Measurements from ENCODE around the gene INHA. TPM values are rescaled to one million over a fixed set of nuclear protein-coding genes. Genes with fewer than 3 reads are reported as not detected.
A peak's percentile ranks its signal among the peaks of the same experiment; 100 is the strongest.

INHA gene
- total RNA-seq, 4 donors from 2014 or later: 0.34 to 3.5 (median 1.5) TPM; not detected in 1

DNA sequence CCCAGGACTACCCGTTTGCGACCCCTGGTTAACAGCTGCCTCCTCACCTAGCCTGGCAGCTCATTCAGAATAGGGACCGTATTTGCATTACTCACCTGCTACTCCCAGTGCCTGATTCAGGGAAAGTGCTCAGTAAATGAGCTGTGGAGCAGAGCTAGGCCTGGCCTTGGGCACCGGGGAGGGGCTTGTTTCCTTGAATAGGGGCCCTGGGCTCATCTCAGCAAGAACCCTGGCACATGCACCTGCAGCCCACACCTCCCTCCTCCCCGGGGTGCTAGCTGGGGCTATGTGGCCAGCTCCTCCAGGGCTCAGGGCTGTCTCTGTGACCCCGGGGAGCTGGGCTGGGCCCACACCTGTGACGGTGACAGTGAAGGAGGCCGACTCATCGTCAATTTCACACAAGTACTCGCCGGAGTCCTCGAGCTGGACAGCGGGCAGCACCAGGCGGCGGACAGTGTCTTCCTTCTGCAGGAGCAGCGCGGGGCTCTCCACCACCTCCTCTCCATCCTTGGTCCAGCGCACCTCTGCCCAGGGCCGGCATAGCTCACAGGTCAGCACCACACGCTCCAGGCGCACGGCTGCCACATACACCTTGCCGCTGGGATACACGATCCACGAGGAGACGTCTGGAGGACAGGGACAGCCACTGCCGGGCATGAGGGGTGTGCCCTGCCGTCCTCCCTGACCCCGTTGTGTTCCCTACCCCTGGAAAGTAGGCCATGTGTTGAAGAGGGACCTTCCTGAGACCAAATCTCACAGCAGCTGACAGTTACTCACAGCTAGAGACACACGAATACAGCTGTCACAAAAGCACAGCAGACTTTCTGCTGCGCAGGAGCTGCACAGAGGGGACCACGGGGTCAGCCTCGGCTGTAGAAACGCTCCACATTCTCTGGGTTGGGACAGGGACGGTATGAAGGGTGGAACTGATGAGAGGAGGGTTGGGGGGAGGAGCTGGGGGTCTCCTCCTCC, 9.8 kb upstream of the INHA start:
- TF ChIP-seq POLR2AphosphoS5 (IDR thresholded peaks at IDR 0.05): no peak
- TF ChIP-seq, protein P1, sequence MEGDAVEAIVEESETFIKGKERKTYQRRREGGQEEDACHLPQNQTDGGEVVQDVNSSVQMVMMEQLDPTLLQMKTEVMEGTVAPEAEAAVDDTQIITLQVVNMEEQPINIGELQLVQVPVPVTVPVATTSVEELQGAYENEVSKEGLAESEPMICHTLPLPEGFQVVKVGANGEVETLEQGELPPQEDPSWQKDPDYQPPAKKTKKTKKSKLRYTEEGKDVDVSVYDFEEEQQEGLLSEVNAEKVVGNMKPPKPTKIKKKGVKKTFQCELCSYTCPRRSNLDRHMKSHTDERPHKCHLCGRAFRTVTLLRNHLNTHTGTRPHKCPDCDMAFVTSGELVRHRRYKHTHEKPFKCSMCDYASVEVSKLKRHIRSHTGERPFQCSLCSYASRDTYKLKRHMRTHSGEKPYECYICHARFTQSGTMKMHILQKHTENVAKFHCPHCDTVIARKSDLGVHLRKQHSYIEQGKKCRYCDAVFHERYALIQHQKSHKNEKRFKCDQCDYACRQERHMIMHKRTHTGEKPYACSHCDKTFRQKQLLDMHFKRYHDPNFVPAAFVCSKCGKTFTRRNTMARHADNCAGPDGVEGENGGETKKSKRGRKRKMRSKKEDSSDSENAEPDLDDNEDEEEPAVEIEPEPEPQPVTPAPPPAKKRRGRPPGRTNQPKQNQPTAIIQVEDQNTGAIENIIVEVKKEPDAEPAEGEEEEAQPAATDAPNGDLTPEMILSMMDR (IDR thresholded peaks at IDR 0.05): no peak
- no peak for TF ChIP-seq POLR2A (IDR thresholded peaks at IDR 0.05)
- TF ChIP-seq EP300 (IDR thresholded peaks at IDR 0.05): no peak
- no peak overlapping the region for H3K4me3 ChIP-seq
- H3K9me3 ChIP-seq: no peaks in the 10 kb centered on the region
- WGBS: 74% methylated on average over 25 of the region's 35 CpGs
- H3K27me3 ChIP-seq: no peaks in the 10 kb centered on the region
- peaks cover 22% of the 10 kb centered on the region for H3K36me3 ChIP-seq
- H3K4me1 ChIP-seq: no peaks in the 10 kb centered on the region
- DNase-seq (ENCODE audit: low spot score in 2 of 2): peak in 1 of 2 donors; percentile 57
- H3K27ac ChIP-seq: no peak overlapping the region

- WGBS: 90% methylated on average over 20 of the region's 20 CpGs
- peaks cover 29% of the 10 kb centered on the region for H3K36me3 ChIP-seq
- no peaks in the 10 kb centered on the region for H3K27me3 ChIP-seq
- H3K4me3 ChIP-seq: no peak overlapping the region
- H3K27ac ChIP-seq: no peak overlapping the region
- DNase-seq (ENCODE audit: low spot score in 2 of 2): peak in 1 of 2 donors; percentile 60
- no peaks in the 10 kb centered on the region for H3K4me1 ChIP-seq
- H3K9me3 ChIP-seq: no peaks in the 10 kb centered on the region
- no peak for TF ChIP-seq POLR2AphosphoS5 (IDR thresholded peaks at IDR 0.05)
- TF ChIP-seq, protein P1 (IDR thresholded peaks at IDR 0.05): no peak
- TF ChIP-seq POLR2A (IDR thresholded peaks at IDR 0.05): no peak
- no peak for TF ChIP-seq EP300 (IDR thresholded peaks at IDR 0.05)
These were observed 8.7 kb upstream of the INHA start for GRCh38 chr2:219563271-219563928.

DNA sequence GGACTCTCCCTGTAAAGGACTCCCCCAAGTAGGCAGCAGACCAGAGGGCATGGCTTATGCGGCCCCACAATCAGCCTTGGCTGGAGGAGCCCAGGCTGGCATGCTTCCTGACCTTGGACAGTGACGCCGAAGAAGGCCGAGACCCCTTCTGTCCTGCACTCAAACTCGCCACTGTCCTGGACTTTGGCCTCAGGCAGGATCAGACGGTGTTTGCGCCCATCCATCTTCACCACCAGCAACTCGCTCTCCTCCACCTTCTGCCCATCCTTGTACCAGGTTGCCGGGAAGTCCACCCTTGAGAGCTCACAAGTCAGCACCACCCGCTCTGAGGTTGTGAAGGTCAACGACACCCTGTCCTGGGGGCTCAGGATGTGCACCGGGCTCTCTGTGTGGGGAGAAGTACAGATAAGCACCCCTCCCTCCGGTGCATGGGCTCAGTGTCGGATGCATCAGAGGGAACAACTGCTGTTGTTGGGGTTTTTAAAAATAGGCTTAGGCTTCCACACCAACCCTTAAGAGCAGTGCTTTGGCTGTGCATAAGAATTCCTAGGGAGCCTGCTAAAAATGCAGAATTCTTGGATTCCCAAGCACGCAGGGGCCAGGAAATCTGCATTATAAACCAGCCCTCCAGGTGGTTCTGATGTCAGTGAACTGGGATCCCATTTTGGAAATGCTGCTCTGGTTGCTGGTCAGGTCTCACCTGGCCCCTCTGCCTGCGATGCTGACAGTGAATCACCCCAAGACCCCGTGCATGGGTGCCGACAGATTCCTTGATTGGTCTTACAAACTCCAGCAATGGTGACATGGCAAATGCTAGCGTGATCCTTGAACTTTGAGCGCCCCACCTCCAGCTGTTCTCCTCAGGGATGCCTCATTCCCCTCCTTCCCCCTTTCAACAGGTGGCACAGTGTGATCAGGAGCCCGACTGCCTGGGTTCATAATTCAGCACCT, 6.7 kb upstream of the INHA start:
- H3K4me1 ChIP-seq: peaks cover 8% of the 10 kb centered on the region
- no peaks in the 10 kb centered on the region for H3K27me3 ChIP-seq
- H3K36me3 ChIP-seq: peaks cover 29% of the 10 kb centered on the region
- H3K27ac ChIP-seq: no peak overlapping the region
- H3K9me3 ChIP-seq: no peaks in the 10 kb centered on the region
- WGBS: 83% methylated on average over 14 of the region's 21 CpGs
- H3K4me3 ChIP-seq: no peak overlapping the region
- DNase-seq (ENCODE audit: low spot score in 2 of 2): peak in 1 of 2 donors; percentile 53
- TF ChIP-seq, protein P1 (IDR thresholded peaks at IDR 0.05): no peak
- TF ChIP-seq EP300 (IDR thresholded peaks at IDR 0.05) (no peak), POLR2A (IDR thresholded peaks at IDR 0.05) (no peak), POLR2AphosphoS5 (IDR thresholded peaks at IDR 0.05) (no peak)

DNA sequence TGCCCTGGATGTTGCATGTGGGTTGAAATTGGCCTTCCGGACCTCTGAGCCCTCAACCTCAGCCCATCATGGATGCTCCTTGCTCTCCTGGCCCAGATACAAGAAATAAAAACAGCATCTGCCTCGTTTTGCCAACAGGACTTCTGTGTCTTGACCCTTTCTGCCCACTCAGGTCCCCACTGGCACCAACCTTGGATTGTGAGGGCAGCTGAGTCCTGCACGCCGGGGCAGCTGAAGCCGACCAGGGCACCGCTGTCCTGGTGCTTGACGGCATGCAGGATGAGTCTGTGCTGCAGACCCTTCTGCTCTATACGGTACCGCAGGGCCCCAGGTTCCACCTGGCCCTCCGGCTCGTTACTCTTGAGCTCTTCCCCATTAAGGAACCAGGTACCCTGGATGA, 5.5 kb upstream of the INHA start:
- Histone ChIP-seq H3K4me1 (peaks cover 13% of the 10 kb centered on the region), H3K9me3 (no peaks in the 10 kb centered on the region), H3K27me3 (no peaks in the 10 kb centered on the region), H3K36me3 (peaks cover 29% of the 10 kb centered on the region), H3K27ac (no peak overlapping the region), H3K4me3 (no peak overlapping the region)
- whole genome bisulfite sequencing: 88% methylated on average over 7 of the region's 11 CpGs
- no peak for TF ChIP-seq POLR2AphosphoS5 (IDR thresholded peaks at IDR 0.05)
- TF ChIP-seq POLR2A (IDR thresholded peaks at IDR 0.05): no peak
- no peak for TF ChIP-seq EP300 (IDR thresholded peaks at IDR 0.05)
- TF ChIP-seq, protein P1 (IDR thresholded peaks at IDR 0.05): no peak
- DNase-seq (ENCODE audit: low spot score in 2 of 2): no peak
